Mucosa of rectum (tissue), 2 donors: ENCODE data around the gene PRMT3.

Experiments used
- H3K27ac ChIP-seq, 2 donors: one replicate each; pipeline ENCODE4 v1.7.0; 2013; ENCODE audit warnings: inconsistent platforms in 2 of 2, low read depth in 2 of 2, low read length in 2 of 2
- H3K27me3 ChIP-seq, 2 donors: one replicate each; pipeline ENCODE4 v1.7.0; 2013; ENCODE audit warnings: low read length in 2 of 2; ENCODE audit not compliant: control insufficient read depth in 2 of 2, insufficient read depth in 2 of 2
- H3K36me3 ChIP-seq, 2 donors: one replicate each; pipeline ENCODE4 v1.7.0; 2013; ENCODE audit warnings: low read length in 2 of 2; ENCODE audit not compliant: control insufficient read depth in 2 of 2, insufficient read depth in 2 of 2
- H3K4me1 ChIP-seq, 2 donors: one replicate each; pipeline ENCODE4 v1.7.0; 2013; ENCODE audit warnings: low read length in 2 of 2, mild to moderate bottlenecking in 1 of 2; ENCODE audit not compliant: control insufficient read depth in 2 of 2, insufficient read depth in 2 of 2
- H3K4me3 ChIP-seq, 2 donors: one replicate each; pipeline ENCODE4 v1.7.0; 2013; ENCODE audit warnings: low read length in 2 of 2
- H3K9ac ChIP-seq, 2 donors: one replicate each; pipeline ENCODE4 v1.7.0; 2013; ENCODE audit warnings: low read length in 2 of 2, low read depth in 1 of 2, mild to moderate bottlenecking in 1 of 2
- H3K9me3 ChIP-seq, 2 donors: one replicate each; pipeline ENCODE4 v1.7.0; 2013; ENCODE audit warnings: low read length in 2 of 2; ENCODE audit not compliant: control insufficient read depth in 2 of 2
- donor health status: healthy.
- donor health status: Normal muscosa, but diverticular disease.

PRMT3 gene

GRCh38 chr11:20415432-20415831 is 27.9 kb downstream of the PRMT3 start:
- Histone ChIP-seq H3K36me3 (peaks cover 11 to 12% of the 10 kb centered on the region in 2 donors), H3K4me3 (no peak overlapping the region), H3K4me1 (no peaks in the 10 kb centered on the region), H3K9me3 (no peaks in the 10 kb centered on the region), H3K27ac (no peak overlapping the region), H3K9ac (no peak overlapping the region), H3K27me3 (no peaks in the 10 kb centered on the region)

- peaks cover 13 to 17% of the 10 kb centered on the region in 2 donors for H3K36me3 ChIP-seq
- no peak overlapping the region for H3K27ac ChIP-seq
- H3K27me3 ChIP-seq = no peaks in the 10 kb centered on the region
- H3K4me1 ChIP-seq = no peaks in the 10 kb centered on the region
- no peaks in the 10 kb centered on the region for H3K9me3 ChIP-seq
- H3K9ac ChIP-seq = no peak overlapping the region
- no peak overlapping the region for H3K4me3 ChIP-seq
These were observed 30.3 kb downstream of the PRMT3 start for GRCh38 chr11:20417771-20418170.

GRCh38 chr11:20421946-20422345 is 34.4 kb downstream of the PRMT3 start:
- H3K4me3 ChIP-seq = no peak overlapping the region
- H3K9ac ChIP-seq = no peak overlapping the region
- H3K27me3 ChIP-seq = no peaks in the 10 kb centered on the region
- no peaks in the 10 kb centered on the region for H3K9me3 ChIP-seq
- no peak overlapping the region for H3K27ac ChIP-seq
- no peaks in the 10 kb centered on the region for H3K4me1 ChIP-seq
- peaks cover 10 to 11% of the 10 kb centered on the region in 2 donors for H3K36me3 ChIP-seq

- H3K4me1 ChIP-seq = no peaks in the 10 kb centered on the region
- H3K9ac ChIP-seq = no peak overlapping the region
- no peaks in the 10 kb centered on the region for H3K9me3 ChIP-seq
- no peaks in the 10 kb centered on the region for H3K27me3 ChIP-seq
- peaks cover 5 to 9% of the 10 kb centered on the region in 2 donors for H3K36me3 ChIP-seq
- H3K4me3 ChIP-seq = no peak overlapping the region
- H3K27ac ChIP-seq = no peak overlapping the region
These were observed 41.7 kb downstream of the PRMT3 start for GRCh38 chr11:20429216-20429615.

- Histone ChIP-seq H3K27ac (no peak overlapping the region), H3K9me3 (no peaks in the 10 kb centered on the region), H3K4me3 (no peak overlapping the region), H3K27me3 (no peaks in the 10 kb centered on the region), H3K36me3 (peaks cover 0 to 4% of the 10 kb centered on the region in 2 donors), H3K9ac (no peak overlapping the region), H3K4me1 (no peaks in the 10 kb centered on the region)
These were observed 51.1 kb downstream of the PRMT3 start for GRCh38 chr11:20438637-20439036.

GRCh38 chr11:20443596-20443995 is 56.1 kb downstream of the PRMT3 start:
- H3K9me3 ChIP-seq = no peaks in the 10 kb centered on the region
- H3K4me1 ChIP-seq = no peaks in the 10 kb centered on the region
- no peaks in the 10 kb centered on the region for H3K36me3 ChIP-seq
- no peak overlapping the region for H3K27ac ChIP-seq
- H3K27me3 ChIP-seq = no peaks in the 10 kb centered on the region
- no peak overlapping the region for H3K4me3 ChIP-seq
- H3K9ac ChIP-seq = no peak overlapping the region

- Histone ChIP-seq H3K4me3 (no peak overlapping the region), H3K9ac (no peak overlapping the region), H3K9me3 (no peaks in the 10 kb centered on the region), H3K27ac (no peak overlapping the region), H3K36me3 (peaks cover 0 to 6% of the 10 kb centered on the region in 2 donors), H3K4me1 (no peaks in the 10 kb centered on the region), H3K27me3 (no peaks in the 10 kb centered on the region)
These were observed 57.0 kb downstream of the PRMT3 start for GRCh38 chr11:20444535-20444934.

- H3K9ac ChIP-seq = no peak overlapping the region
- peaks cover 0 to 6% of the 10 kb centered on the region in 2 donors for H3K36me3 ChIP-seq
- H3K9me3 ChIP-seq = no peaks in the 10 kb centered on the region
- H3K4me3 ChIP-seq = no peak overlapping the region
- H3K4me1 ChIP-seq = no peaks in the 10 kb centered on the region
- H3K27me3 ChIP-seq = no peaks in the 10 kb centered on the region
- H3K27ac ChIP-seq = no peak overlapping the region
These were observed 61.3 kb downstream of the PRMT3 start for GRCh38 chr11:20448834-20449233.

- H3K9ac ChIP-seq = no peak overlapping the region
- H3K27me3 ChIP-seq = no peaks in the 10 kb centered on the region
- no peak overlapping the region for H3K27ac ChIP-seq
- no peaks in the 10 kb centered on the region for H3K4me1 ChIP-seq
- peaks cover 0 to 6% of the 10 kb centered on the region in 2 donors for H3K36me3 ChIP-seq
- H3K9me3 ChIP-seq = no peaks in the 10 kb centered on the region
- H3K4me3 ChIP-seq = no peak overlapping the region
These were observed 63.3 kb downstream of the PRMT3 start for GRCh38 chr11:20450829-20451228.

GRCh38 chr11:20451568-20451967 is 64.1 kb downstream of the PRMT3 start:
- H3K9ac ChIP-seq = no peak overlapping the region
- H3K27ac ChIP-seq = no peak overlapping the region
- no peak overlapping the region for H3K4me3 ChIP-seq
- H3K36me3 ChIP-seq = peaks cover 0 to 6% of the 10 kb centered on the region in 2 donors
- no peaks in the 10 kb centered on the region for H3K27me3 ChIP-seq
- no peaks in the 10 kb centered on the region for H3K4me1 ChIP-seq
- H3K9me3 ChIP-seq = no peaks in the 10 kb centered on the region

GRCh38 chr11:20452585-20452984 is 65.1 kb downstream of the PRMT3 start:
- Histone ChIP-seq H3K36me3 (peaks cover 0 to 6% of the 10 kb centered on the region in 2 donors), H3K9me3 (no peaks in the 10 kb centered on the region), H3K4me1 (no peaks in the 10 kb centered on the region), H3K27ac (no peak overlapping the region), H3K9ac (no peak overlapping the region), H3K4me3 (no peak overlapping the region), H3K27me3 (no peaks in the 10 kb centered on the region)
